GM18870 (cell line): ENCODE data around the gene ZNF740.

ENCODE experiments used
- ATAC-seq: cut with Tn5 transposase; IDR thresholded peaks from one replicate; pipeline ENCODE4 v1.9.1; 2021; ENCODE audit warnings: moderate library complexity; ENCODE audit not compliant: unreplicated experiment

Gene ZNF740

GRCh38 chr12:53212931-53213330 lies 32.4 kb downstream of the ZNF740 start:
- no peak for ATAC-seq

- ATAC-seq, result no peak
These were observed 32.8 kb downstream of the ZNF740 start for GRCh38 chr12:53213348-53213747.

GRCh38 chr12:53214221-53214620 lies 33.7 kb downstream of the ZNF740 start:
- ATAC-seq, result no peak

GRCh38 chr12:53214687-53215455 lies 34.3 kb downstream of the ZNF740 start:
- ATAC-seq, result no peak

- no peak for ATAC-seq
These were observed 35.0 kb downstream of the ZNF740 start for GRCh38 chr12:53215497-53215896.

GRCh38 chr12:53217051-53217930 lies 36.8 kb downstream of the ZNF740 start:
- ATAC-seq, result no peak

GRCh38 chr12:53217931-53218307 lies 37.4 kb downstream of the ZNF740 start:
- no peak for ATAC-seq

GRCh38 chr12:53218551-53219291 lies 38.2 kb downstream of the ZNF740 start:
- ATAC-seq, result no peak

- no peak for ATAC-seq
These were observed 38.9 kb downstream of the ZNF740 start for GRCh38 chr12:53219292-53219955.

- no peak for ATAC-seq
These were observed 39.6 kb downstream of the ZNF740 start for GRCh38 chr12:53219956-53220693.

- no peak for ATAC-seq
These were observed 40.2 kb downstream of the ZNF740 start for GRCh38 chr12:53220694-53221202.

GRCh38 chr12:53221203-53222080 lies 40.9 kb downstream of the ZNF740 start:
- no peak for ATAC-seq

- ATAC-seq, result no peak
These were observed 41.7 kb downstream of the ZNF740 start for GRCh38 chr12:53222170-53222721.

- no peak for ATAC-seq
These were observed 42.3 kb downstream of the ZNF740 start for GRCh38 chr12:53222806-53223261.

- ATAC-seq, result no peak
These were observed 43.0 kb downstream of the ZNF740 start for GRCh38 chr12:53223389-53224060.

- no peak for ATAC-seq
These were observed 43.8 kb downstream of the ZNF740 start for GRCh38 chr12:53224061-53224896.
